K562 (cell line): ENCODE data around the gene CLDN5. TPM values are rescaled to one million over a fixed set of nuclear protein-coding genes. Genes with fewer than 3 reads are reported as not detected.
A peak's percentile ranks its signal among the peaks of the same experiment; 100 is the strongest.

Source experiments
- ASH1L ChIP-seq: fragments of 450-650 bp; IDR thresholded peaks from 2 replicates; pipeline ENCODE4 v1.6.1; 2018; ENCODE audit warnings: borderline replicate concordance, mild to moderate bottlenecking, low read depth; ENCODE audit not compliant: partially characterized antibody
- BRD9 ChIP-seq: fragments of 450-650 bp; IDR thresholded peaks from 2 replicates; pipeline ENCODE4 v1.6.1; 2018; ENCODE audit warnings: low read depth; ENCODE audit not compliant: partially characterized antibody
- CBX3 ChIP-seq, 2 experiments: IDR thresholded peaks; 1 replicate in 1 of 2; 2 replicates in 1 of 2; pipeline ENCODE4 v1.6.1; 2012; ENCODE audit warnings: inconsistent platforms in 2 of 2, low read length in 2 of 2, borderline replicate concordance in 1 of 2, control low read depth in 1 of 2
- EGR1 ChIP-seq: fragments of 450-650 bp; conservative IDR thresholded peaks from 2 replicates; pipeline ENCODE4 v1.6.1; 2017; ENCODE audit warnings: mild to moderate bottlenecking
- ELF4 ChIP-seq: fragments of 450-650 bp; formaldehyde crosslinking; IDR thresholded peaks from 2 replicates; pipeline ENCODE4 v1.4.0; 2022; ENCODE audit warnings: missing genetic modification characterization
- GATA2 ChIP-seq: sonication (generic); formaldehyde crosslinking; IDR thresholded peaks from 2 replicates; pipeline ENCODE4 v1.4.0; 2020; ENCODE audit warnings: mild to moderate bottlenecking, missing genetic modification reagents
- KDM5B ChIP-seq: fragments of 200-600 bp; sonication (generic); IDR thresholded peaks from 2 replicates; pipeline ENCODE4 v1.6.1; 2012; ENCODE audit warnings: low read depth, mild to moderate bottlenecking, moderate library complexity, low read length, control low read depth, inconsistent platforms; ENCODE audit not compliant: insufficient replicate concordance
- KLF13 ChIP-seq: fragments of 450-650 bp; IDR thresholded peaks from 2 replicates; pipeline ENCODE4 v1.6.1; 2016; ENCODE audit warnings: missing genetic modification characterization, low read depth, mild to moderate bottlenecking, missing compliant biosample characterization, moderate library complexity, borderline replicate concordance
- PML ChIP-seq: IDR thresholded peaks from 2 replicates; pipeline ENCODE4 v1.6.1; 2012; ENCODE audit warnings: low read length, inconsistent platforms
- POLR3A ChIP-seq: IDR thresholded peaks from 2 replicates; pipeline ENCODE4 v1.6.1; 2011; ENCODE audit warnings: borderline replicate concordance, mild to moderate bottlenecking, moderate library complexity; ENCODE audit not compliant: insufficient read length, insufficient read depth; ENCODE audit errors: extremely low read depth
- RFX7 ChIP-seq: fragments of 250-450 bp; sonication (Bioruptor Pico); IDR thresholded peaks from 2 replicates; pipeline ENCODE4 v1.5.1; 2021; ENCODE audit warnings: mild to moderate bottlenecking
- SETDB1 ChIP-seq: IDR thresholded peaks from one replicate; pipeline ENCODE4 v1.6.1; 2012; ENCODE audit warnings: low read length, control low read depth, inconsistent platforms
- ZEB2 ChIP-seq: fragments of 450-650 bp; IDR thresholded peaks from 2 replicates; pipeline ENCODE4 v1.6.1; 2016
- ZNF124 ChIP-seq: sonication (generic); formaldehyde crosslinking; IDR thresholded peaks from 2 replicates; pipeline ENCODE4 v1.8.1; 2022; ENCODE audit warnings: missing genetic modification reagents
- polyA plus RNA-seq, 8 experiments: library from polyadenylated mRNA; depleted of rRNA in 4 of 8; stranded (reverse) in 5 of 8; unstranded in 3 of 8; fragments of >200 nt; fragmentation: Nextera tagmentation in 2 of 8; fragmentation: Illumina TruSeq in 1 of 8; extraction: Ambion mirVana in 2 of 8; extraction: Trizol in 1 of 8; gene quantifications; 2 replicates each; pipeline versions ENCODE4 v1.2.1 to v1.2.3, GENCODE V29; 2011 to 2014; ENCODE audit warnings: inconsistent platforms in 1 of 8, missing spikeins in 1 of 8
- total RNA-seq, 7 experiments: library from RNA; depleted of rRNA in 6 of 7; stranded (reverse); fragments of >200 nt in 6 of 7; fragmentation: Illumina TruSeq in 2 of 7; extraction: Trizol in 2 of 7; gene quantifications; 2 replicates each; pipeline versions ENCODE4 v1.2.1 to v1.2.3, GENCODE V29; 2011 to 2021; ENCODE audit warnings: low replicate concordance in 1 of 7
- TF ChIP-seq, protein P1 (sequence below): IDR thresholded peaks from 3 replicates; pipeline ENCODE4 v1.6.1; 2011; ENCODE audit warnings: borderline replicate concordance, mild to moderate bottlenecking; ENCODE audit not compliant: insufficient read length, insufficient read depth
- TF ChIP-seq, protein P2 (sequence below): fragments of 450-650 bp; IDR thresholded peaks from 2 replicates; pipeline ENCODE4 v1.6.1; 2016; ENCODE audit warnings: antibody characterized with exemption
- TF ChIP-seq, protein P3 (sequence below): sonication (generic); formaldehyde crosslinking; IDR thresholded peaks from 2 replicates; pipeline ENCODE4 v1.8.1; 2023; ENCODE audit warnings: mild to moderate bottlenecking, missing genetic modification reagents
- TF ChIP-seq, protein P4 (sequence below): fragments of 450-650 bp; formaldehyde crosslinking; conservative IDR thresholded peaks from 2 replicates; pipeline ENCODE4 v1.4.0; 2022; ENCODE audit warnings: mild to moderate bottlenecking, missing genetic modification characterization
- TF ChIP-seq, protein P5 (sequence below): IDR thresholded peaks from 2 replicates; pipeline ENCODE4 v1.6.1; 2014; ENCODE audit warnings: antibody characterized with exemption

CLDN5 gene
- total and polyA plus RNA-seq, 9 of the 15 experiments (the other 6 are each of a cell fraction or from before 2014, with no cell fraction given) = 0.20 TPM; not detected in 8

DNA sequence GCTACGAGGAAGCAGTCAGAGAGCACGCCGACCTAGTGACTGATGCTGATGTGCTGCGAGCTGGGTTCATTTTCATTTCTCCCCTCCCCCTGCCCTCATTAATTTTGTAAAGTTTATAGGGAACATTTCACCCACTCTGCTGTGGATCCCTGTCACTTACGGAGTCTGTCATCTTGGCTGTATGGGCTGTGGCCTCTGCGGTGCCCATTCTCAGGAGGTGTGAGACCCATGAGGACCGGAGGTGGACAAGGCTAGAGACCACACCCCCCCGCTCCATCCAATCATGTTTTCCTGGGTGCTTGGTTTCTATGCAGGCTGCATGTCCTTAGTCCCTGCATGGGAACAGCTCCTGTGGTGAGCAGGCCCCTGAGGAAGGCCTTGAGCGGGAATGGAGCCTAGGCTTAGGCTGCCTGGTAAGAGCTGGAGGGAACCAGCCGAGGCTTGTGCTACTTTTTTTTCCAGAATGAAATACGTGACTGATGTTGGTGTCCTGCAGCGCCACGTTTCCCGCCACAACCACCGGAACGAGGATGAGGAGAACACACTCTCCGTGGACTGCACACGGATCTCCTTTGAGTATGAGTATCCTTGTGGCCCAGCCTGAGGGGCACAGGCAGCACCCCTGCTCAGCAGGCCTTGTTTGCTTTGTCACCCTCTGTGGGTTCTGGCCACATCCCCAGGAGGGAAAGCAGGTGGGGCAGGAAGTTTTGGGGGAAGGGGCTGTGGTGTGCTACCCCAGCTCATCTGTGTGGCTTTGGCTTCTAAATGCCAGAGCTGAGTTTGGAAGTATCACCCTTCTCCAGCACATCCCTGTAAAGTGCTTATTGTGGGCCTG is 19.1 kb downstream of the CLDN5 start (continued):
- TF ChIP-seq, protein P1, sequence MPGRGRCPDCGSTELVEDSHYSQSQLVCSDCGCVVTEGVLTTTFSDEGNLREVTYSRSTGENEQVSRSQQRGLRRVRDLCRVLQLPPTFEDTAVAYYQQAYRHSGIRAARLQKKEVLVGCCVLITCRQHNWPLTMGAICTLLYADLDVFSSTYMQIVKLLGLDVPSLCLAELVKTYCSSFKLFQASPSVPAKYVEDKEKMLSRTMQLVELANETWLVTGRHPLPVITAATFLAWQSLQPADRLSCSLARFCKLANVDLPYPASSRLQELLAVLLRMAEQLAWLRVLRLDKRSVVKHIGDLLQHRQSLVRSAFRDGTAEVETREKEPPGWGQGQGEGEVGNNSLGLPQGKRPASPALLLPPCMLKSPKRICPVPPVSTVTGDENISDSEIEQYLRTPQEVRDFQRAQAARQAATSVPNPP = no peak
- TF ChIP-seq GATA2 (CRISPR knock-in tag) (no peak), BRD9 (no peak), KDM5B (no peak), KLF13 (tag) (0 out of 2 replicates have a peak, but pooled peaks have one; percentile 34), ELF4 (CRISPR knock-in tag) (no peak), ZEB2 (no peak), CBX3 (IDR thresholded peaks at IDR 0.05; ENCODE audit: borderline replicate concordance in 1 of 2, low read length in 2 of 2) (no peak), RFX7 (CRISPR knock-in tag) (no peak), ZNF124 (CRISPR knock-in tag) (no peak), PML (0 out of 2 replicates have a peak, but pooled peaks have one; percentile 31), EGR1 (no peak), POLR3A (no peak), ASH1L (no peak), SETDB1 (no peak)
- TF ChIP-seq, protein P2, sequence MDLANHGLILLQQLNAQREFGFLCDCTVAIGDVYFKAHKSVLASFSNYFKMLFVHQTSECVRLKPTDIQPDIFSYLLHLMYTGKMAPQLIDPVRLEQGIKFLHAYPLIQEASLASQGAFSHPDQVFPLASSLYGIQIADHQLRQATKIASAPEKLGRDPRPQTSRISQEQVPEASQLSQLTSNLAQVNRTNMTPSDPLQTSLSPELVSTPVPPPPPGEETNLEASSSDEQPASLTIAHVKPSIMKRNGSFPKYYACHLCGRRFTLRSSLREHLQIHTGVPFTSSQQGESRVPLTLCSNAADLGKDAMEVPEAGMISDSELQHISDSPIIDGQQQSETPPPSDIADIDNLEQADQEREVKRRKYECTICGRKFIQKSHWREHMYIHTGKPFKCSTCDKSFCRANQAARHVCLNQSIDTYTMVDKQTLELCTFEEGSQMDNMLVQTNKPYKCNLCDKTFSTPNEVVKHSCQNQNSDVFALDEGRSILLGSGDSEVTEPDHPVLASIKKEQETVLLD = no peak
- TF ChIP-seq, protein P3, sequence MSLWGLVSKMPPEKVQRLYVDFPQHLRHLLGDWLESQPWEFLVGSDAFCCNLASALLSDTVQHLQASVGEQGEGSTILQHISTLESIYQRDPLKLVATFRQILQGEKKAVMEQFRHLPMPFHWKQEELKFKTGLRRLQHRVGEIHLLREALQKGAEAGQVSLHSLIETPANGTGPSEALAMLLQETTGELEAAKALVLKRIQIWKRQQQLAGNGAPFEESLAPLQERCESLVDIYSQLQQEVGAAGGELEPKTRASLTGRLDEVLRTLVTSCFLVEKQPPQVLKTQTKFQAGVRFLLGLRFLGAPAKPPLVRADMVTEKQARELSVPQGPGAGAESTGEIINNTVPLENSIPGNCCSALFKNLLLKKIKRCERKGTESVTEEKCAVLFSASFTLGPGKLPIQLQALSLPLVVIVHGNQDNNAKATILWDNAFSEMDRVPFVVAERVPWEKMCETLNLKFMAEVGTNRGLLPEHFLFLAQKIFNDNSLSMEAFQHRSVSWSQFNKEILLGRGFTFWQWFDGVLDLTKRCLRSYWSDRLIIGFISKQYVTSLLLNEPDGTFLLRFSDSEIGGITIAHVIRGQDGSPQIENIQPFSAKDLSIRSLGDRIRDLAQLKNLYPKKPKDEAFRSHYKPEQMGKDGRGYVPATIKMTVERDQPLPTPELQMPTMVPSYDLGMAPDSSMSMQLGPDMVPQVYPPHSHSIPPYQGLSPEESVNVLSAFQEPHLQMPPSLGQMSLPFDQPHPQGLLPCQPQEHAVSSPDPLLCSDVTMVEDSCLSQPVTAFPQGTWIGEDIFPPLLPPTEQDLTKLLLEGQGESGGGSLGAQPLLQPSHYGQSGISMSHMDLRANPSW = 0 out of 2 replicates have a peak, but pooled peaks have one; percentile 52
- TF ChIP-seq, protein P4, sequence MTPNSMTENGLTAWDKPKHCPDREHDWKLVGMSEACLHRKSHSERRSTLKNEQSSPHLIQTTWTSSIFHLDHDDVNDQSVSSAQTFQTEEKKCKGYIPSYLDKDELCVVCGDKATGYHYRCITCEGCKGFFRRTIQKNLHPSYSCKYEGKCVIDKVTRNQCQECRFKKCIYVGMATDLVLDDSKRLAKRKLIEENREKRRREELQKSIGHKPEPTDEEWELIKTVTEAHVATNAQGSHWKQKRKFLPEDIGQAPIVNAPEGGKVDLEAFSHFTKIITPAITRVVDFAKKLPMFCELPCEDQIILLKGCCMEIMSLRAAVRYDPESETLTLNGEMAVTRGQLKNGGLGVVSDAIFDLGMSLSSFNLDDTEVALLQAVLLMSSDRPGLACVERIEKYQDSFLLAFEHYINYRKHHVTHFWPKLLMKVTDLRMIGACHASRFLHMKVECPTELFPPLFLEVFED = no peak
- TF ChIP-seq, protein P5, sequence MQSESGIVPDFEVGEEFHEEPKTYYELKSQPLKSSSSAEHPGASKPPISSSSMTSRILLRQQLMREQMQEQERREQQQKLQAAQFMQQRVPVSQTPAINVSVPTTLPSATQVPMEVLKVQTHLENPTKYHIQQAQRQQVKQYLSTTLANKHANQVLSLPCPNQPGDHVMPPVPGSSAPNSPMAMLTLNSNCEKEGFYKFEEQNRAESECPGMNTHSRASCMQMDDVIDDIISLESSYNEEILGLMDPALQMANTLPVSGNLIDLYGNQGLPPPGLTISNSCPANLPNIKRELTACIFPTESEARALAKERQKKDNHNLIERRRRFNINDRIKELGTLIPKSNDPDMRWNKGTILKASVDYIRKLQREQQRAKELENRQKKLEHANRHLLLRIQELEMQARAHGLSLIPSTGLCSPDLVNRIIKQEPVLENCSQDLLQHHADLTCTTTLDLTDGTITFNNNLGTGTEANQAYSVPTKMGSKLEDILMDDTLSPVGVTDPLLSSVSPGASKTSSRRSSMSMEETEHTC = no peak
